ENCODE measurements around the gene VNN1.
"Not testable (repeated sequence)": the region's sequence is repeated elsewhere in the genome, so short reads cannot be mapped to it uniquely, and the experiment has no call there.

VNN1 gene

DNA sequence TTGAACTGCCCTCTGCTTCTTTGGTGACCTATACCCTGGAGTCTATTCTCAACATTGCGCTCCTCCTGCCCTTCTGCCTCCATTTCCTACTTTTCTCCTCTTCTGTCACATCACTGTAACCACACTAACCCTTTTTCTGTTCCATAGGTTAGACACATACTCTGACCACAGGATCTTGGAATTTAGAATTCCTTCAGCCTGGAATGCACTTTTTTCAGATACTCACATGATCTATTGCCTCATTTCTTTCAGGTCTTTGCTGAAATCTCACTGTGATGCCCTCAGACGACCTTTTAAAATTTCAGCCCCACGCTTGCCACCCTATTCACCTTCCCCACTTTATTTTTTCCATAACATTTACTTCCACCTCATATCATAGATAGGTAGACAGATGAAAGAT is 5.1 kb downstream of the VNN1 start:
- Histone ChIP-seq H3K9ac (ENCODE audit: low read length) (no peak overlapping the region), H3F3A (ENCODE audit: insufficient read depth, low read length) (no peaks in the 10 kb centered on the region), H3K4me3 (ENCODE audit: low read depth, low read length, poor library complexity, severe bottlenecking) (no peak overlapping the region), H3K79me2 (ENCODE audit: insufficient read depth, low read length) (no peaks in the 10 kb centered on the region), H3K9me2 (ENCODE audit: low read depth, low read length) (no peaks in the 10 kb centered on the region), H3K4me1 (ENCODE audit: insufficient read depth, low read length, severe bottlenecking) (no peaks in the 10 kb centered on the region), H2AFZ (ENCODE audit: low read length) (no peak overlapping the region), H3K27me3 (ENCODE audit: insufficient read depth, low read length) (no peaks in the 10 kb centered on the region), H3K9me3 (ENCODE audit: low read length) (0 out of 2 replicates have a peak, but pooled peaks cover 3% of the 10 kb centered on the region), H3K27ac (ENCODE audit: low read depth, low read length, poor library complexity, severe bottlenecking) (no peak overlapping the region), H3K36me3 (ENCODE audit: insufficient read depth, low read length) (no peaks in the 10 kb centered on the region), H4K20me1 (ENCODE audit: insufficient read depth, low read length) (no peaks in the 10 kb centered on the region), H3K4me2 (ENCODE audit: low read length) (no peak overlapping the region)
- TF ChIP-seq, protein P1, sequence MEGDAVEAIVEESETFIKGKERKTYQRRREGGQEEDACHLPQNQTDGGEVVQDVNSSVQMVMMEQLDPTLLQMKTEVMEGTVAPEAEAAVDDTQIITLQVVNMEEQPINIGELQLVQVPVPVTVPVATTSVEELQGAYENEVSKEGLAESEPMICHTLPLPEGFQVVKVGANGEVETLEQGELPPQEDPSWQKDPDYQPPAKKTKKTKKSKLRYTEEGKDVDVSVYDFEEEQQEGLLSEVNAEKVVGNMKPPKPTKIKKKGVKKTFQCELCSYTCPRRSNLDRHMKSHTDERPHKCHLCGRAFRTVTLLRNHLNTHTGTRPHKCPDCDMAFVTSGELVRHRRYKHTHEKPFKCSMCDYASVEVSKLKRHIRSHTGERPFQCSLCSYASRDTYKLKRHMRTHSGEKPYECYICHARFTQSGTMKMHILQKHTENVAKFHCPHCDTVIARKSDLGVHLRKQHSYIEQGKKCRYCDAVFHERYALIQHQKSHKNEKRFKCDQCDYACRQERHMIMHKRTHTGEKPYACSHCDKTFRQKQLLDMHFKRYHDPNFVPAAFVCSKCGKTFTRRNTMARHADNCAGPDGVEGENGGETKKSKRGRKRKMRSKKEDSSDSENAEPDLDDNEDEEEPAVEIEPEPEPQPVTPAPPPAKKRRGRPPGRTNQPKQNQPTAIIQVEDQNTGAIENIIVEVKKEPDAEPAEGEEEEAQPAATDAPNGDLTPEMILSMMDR (IDR thresholded peaks at IDR 0.05; ENCODE audit: low read length): no peak
- TF ChIP-seq EZH2 (IDR thresholded peaks at IDR 0.05; ENCODE audit: borderline replicate concordance, low read length): no peak

DNA sequence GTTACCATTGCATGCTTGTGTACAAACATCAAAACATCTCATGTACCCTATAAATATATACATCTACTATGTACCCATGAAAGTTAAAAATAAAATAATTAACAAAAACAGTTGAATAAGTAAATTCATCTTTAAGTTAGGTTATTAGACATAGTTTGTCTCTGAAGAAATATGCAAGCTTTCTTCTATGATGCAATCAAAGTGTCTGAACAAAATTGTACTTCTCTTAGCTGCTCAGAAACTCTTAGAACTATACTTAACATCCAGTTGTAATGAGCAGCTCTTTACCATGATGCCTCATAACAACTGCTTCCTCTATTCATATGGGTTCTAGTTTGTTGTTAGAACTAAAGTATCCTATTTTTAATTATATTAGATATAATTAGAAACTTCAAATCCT is 5.9 kb downstream of the VNN1 start:
- Histone ChIP-seq H3F3A (ENCODE audit: insufficient read depth, low read length) (no peaks in the 10 kb centered on the region), H3K4me2 (ENCODE audit: low read length) (no peak overlapping the region), H3K4me1 (ENCODE audit: insufficient read depth, low read length, severe bottlenecking) (no peaks in the 10 kb centered on the region), H3K36me3 (ENCODE audit: insufficient read depth, low read length) (no peaks in the 10 kb centered on the region), H3K27ac (ENCODE audit: low read depth, low read length, poor library complexity, severe bottlenecking) (no peak overlapping the region), H3K27me3 (ENCODE audit: insufficient read depth, low read length) (no peaks in the 10 kb centered on the region), H3K4me3 (ENCODE audit: low read depth, low read length, poor library complexity, severe bottlenecking) (no peak overlapping the region), H4K20me1 (ENCODE audit: insufficient read depth, low read length) (no peaks in the 10 kb centered on the region), H3K79me2 (ENCODE audit: insufficient read depth, low read length) (no peaks in the 10 kb centered on the region), H3K9me2 (ENCODE audit: low read depth, low read length) (no peaks in the 10 kb centered on the region), H2AFZ (ENCODE audit: low read length) (no peak overlapping the region), H3K9ac (ENCODE audit: low read length) (no peak overlapping the region), H3K9me3 (ENCODE audit: low read length) (0 out of 2 replicates have a peak, but pooled peaks cover 3% of the 10 kb centered on the region)
- TF ChIP-seq EZH2 (IDR thresholded peaks at IDR 0.05; ENCODE audit: borderline replicate concordance, low read length): no peak
- TF ChIP-seq, protein P1 (IDR thresholded peaks at IDR 0.05; ENCODE audit: low read length): no peak

DNA sequence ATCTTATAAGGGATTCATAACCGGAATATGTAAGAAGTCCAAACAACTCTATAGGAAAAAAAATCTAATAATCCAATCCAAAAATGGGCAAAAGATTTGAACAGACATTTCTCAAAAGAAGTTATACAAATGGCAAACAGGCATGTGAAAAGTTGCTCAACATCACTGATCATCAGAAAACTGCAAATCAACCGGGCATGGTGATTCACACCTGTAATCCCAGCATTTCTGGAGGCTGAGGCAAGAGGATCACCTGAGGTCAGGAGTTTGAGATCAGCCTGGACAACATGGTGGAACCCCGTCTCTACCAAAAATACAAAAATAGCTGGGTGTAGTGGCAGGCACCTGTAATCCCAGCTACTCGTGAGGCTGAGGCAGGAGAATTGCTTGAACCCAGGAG is 7.1 kb downstream of the VNN1 start:
- not testable (repeated sequence) for H3K9ac ChIP-seq (ENCODE audit: low read length); H3K79me2 ChIP-seq (ENCODE audit: insufficient read depth, low read length); H3K9me2 ChIP-seq (ENCODE audit: low read depth, low read length); H3K27ac ChIP-seq (ENCODE audit: low read depth, low read length, poor library complexity, severe bottlenecking); H3K9me3 ChIP-seq (ENCODE audit: low read length); H3K4me1 ChIP-seq (ENCODE audit: insufficient read depth, low read length, severe bottlenecking); H2AFZ ChIP-seq (ENCODE audit: low read length); H3K27me3 ChIP-seq (ENCODE audit: insufficient read depth, low read length); H4K20me1 ChIP-seq (ENCODE audit: insufficient read depth, low read length); H3K4me3 ChIP-seq (ENCODE audit: low read depth, low read length, poor library complexity, severe bottlenecking); H3K36me3 ChIP-seq (ENCODE audit: insufficient read depth, low read length); H3F3A ChIP-seq (ENCODE audit: insufficient read depth, low read length); H3K4me2 ChIP-seq (ENCODE audit: low read length)

DNA sequence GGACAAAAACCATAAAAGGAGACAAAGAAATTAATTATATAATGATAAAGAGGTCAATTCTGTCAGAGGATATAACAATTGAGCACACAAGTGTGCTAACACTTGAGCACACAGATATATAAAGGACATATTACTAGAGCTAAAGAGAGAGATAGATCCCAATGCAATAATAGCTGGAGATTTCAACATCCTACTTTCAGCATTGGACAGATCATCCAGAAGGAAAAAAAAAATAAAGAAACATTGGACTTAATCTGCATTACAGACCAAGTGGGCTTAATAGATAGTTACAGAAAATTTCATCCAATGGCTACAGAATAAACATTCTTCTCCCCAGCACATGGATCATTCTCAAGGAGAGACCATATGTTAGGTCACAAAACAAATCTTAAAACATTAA is 9.9 kb downstream of the VNN1 start:
- Histone ChIP-seq H3K27me3 (ENCODE audit: insufficient read depth, low read length) (no peaks in the 10 kb centered on the region), H4K20me1 (ENCODE audit: insufficient read depth, low read length) (no peaks in the 10 kb centered on the region), H2AFZ (ENCODE audit: low read length) (no peak overlapping the region), H3K9me2 (ENCODE audit: low read depth, low read length) (no peaks in the 10 kb centered on the region), H3K4me1 (ENCODE audit: insufficient read depth, low read length, severe bottlenecking) (no peaks in the 10 kb centered on the region), H3K9ac (ENCODE audit: low read length) (no peak overlapping the region), H3K27ac (ENCODE audit: low read depth, low read length, poor library complexity, severe bottlenecking) (no peak overlapping the region), H3K4me3 (ENCODE audit: low read depth, low read length, poor library complexity, severe bottlenecking) (no peak overlapping the region), H3K36me3 (ENCODE audit: insufficient read depth, low read length) (no peaks in the 10 kb centered on the region), H3F3A (ENCODE audit: insufficient read depth, low read length) (no peaks in the 10 kb centered on the region), H3K4me2 (ENCODE audit: low read length) (no peak overlapping the region), H3K79me2 (ENCODE audit: insufficient read depth, low read length) (no peaks in the 10 kb centered on the region), H3K9me3 (ENCODE audit: low read length) (0 out of 2 replicates have a peak, but pooled peaks cover 3% of the 10 kb centered on the region)
- TF ChIP-seq, protein P1 (IDR thresholded peaks at IDR 0.05; ENCODE audit: low read length): no peak
